HG02885 (cell line): ENCODE measurements around the gene COQ8A.

ENCODE experiments used
- ATAC-seq: cut with Tn5 transposase; IDR thresholded peaks from one replicate; pipeline ENCODE4 v1.9.1; 2021; ENCODE audit warnings: mild to moderate bottlenecking; ENCODE audit not compliant: unreplicated experiment, poor library complexity

The COQ8A gene

DNA sequence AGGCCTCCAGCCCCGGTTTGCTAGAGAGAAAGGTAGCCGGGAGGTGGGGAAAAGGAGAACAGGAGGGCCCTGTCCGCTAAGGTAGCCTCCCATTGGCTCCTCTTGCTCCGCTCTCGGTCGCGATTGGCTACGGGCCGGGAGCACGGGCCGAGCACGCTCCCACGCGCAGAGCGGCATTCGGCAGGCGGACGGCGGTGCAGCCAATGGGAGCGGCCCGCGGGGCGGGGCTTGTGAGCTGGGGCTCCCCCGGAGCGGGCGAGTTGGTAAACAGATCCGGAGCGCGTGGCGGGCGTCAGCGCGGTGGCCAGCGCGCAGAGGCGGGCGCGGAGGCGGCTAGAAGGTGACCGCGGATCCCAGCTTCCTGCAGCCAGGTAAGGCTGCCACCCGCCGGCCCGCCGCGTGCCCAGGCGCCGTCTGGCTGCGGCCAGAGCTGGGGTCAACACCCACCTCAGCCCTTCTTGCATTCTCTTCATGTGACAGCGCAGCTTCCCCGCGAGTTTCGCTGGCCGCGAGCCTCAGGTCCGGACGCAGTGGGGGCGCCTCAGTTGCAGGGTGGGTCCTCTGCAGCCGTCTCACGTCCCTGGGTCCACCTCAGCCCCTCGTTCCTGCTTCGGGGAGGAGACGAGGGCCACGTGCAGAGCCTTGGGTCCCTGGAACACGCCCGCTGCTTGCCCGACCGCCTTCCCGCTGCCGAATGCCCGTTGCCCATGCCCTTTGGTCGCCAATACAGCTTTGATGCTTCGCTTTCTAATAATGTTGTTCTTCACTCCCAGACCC lies at the start of gene COQ8A:
Gene COQ8A, plus strand, starts transcription at position 266 of the 777 bp plus-strand sequence. CDS start 21,092 bp downstream, outside the sequence.
- peak; percentile 96 for ATAC-seq

DNA sequence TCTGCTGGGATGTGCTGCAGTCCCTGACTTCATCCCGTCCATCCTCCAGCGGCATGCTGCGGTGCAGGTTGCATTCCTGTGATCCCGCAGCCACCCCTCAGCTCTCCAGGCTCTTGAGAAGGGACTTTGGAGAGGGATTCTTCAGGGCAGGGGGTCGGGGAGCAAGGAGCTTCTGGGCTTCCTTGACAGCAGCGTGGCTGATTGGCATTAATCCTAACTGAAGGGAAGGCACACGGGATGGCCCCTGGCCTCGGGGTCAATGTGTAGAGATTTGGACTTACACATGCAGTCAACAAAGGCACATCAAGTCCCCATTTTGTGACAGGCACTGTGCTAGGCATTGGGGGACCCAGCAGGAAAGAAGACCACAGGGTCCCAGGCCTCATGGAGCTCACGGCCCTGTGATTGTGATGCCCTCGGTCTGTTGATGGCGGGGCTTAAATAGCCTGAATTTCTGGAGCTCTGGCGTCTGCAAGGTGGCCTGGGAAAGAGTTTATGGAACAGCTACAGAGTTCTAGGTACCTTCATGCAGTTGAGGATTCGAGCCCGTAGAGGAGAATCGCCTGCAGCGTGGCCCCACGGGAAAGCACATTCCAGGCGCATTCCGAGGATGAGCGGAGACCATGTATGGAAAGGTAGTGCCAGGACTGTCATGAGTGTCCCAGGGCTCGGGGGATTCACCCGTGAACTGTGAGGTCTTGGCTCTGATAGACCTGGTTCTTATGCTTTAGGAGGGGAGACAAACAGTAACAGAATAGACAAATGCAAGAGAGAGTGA lies 49.6 kb upstream of the COQ8A start:
- no peak for ATAC-seq

DNA sequence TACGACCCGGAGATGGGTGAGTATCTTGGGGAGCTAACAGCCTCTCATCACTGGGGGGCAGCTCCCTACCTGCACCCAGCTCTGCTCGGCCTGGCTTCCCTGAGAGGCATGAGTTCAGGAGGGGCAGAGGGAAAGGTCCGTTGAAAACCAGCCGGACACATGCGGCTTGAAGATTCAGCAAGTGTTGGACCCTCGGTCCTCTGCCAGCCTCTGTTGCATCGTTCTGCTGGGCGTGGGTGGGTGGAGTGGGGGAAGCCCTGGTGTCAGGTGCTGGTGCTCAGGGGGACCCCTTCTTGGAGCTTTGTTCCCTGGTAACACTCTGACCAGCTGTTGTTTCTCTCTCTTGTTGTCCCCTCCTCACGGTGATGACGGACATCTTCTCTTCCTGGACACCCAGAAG lies 48.7 kb upstream of the COQ8A start:
- ATAC-seq = no peak

DNA sequence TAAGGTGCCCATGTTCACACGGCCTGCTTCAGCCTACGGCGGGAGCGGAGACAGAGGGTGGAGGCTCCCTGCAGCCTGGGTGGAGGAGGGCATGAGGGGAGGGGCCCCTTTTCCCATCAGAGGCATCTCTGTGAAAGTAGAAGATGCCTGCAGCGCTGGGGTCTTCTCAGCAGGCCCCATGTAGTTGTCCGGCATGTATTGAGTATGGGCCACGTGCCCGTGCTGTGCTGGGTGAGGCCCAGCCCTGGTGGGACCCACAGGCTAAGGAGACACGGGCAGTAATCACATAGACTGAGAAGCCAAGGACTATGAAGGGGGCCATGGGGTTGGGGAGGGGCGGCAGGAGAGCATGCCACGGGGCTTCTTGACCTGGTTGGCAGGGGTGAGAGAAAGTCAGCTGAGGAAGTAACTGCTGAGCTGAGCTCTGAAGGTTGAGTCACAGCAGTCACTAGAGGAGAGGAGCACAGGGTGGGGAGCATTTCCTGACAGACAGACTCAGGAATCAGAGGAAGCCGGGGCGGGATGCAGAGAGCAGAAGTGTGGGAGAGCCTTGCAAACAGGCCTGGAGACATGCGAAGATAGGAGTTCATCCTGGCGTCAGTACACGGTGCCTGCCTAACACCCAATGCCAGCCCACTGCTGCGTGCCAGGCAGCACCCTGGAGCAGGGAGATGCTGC lies 48.1 kb upstream of the COQ8A start:
- no peak for ATAC-seq

DNA sequence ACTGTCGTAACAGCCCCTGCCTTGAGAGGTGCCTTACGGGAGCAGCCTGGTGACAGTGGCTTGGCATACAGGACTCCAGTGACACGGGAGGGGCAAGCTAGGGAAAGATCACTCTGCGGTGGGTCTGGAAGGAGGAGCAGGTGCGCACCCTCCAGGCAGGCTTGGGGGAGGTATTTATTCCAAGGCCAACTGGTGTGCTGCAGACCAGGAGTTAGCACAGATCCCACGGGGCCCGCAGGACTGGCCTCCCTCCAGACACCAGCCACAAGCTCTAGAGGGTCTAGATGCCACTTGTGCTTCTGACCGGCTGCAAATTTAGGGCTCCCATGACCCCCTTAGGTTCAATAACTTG lies 47.6 kb upstream of the COQ8A start:
- ATAC-seq = no peak

DNA sequence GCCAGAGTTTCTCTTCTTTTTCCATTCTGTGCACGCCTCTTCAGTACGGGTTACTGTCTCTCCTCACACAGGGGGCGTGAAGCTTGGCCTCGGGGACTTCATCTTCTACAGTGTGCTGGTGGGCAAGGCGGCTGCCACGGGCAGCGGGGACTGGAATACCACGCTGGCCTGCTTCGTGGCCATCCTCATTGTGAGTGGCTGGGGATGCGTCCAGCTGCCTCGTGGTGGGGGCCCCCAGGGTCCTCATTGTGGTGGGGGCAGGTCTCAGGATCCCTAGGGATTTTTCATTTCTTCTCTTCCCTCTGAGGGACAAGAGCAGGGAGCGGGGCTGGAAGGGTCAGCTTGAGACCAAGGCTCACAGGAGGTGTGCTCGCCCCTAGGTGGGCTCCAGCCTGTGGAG lies 46.2 kb upstream of the COQ8A start:
- no peak for ATAC-seq

DNA sequence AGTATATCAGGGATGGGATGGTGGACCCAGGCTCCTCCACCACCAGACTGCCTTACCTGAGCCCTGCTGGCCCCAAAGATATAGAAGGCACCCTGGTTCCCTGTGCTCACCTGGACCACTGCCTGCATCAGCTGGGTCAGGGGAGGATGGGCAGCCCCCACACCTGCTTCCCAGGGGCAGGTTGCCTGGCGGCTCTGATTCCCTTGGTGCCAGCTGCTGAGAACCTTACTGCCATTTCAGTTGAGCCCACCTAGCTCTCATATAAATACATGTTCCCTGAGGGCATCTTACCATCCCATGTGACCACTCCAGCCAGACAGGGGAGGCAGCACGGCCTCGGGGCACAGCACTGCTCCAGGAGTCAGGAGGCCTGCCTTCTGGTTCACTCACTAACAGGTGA lies 45.3 kb upstream of the COQ8A start:
- no peak for ATAC-seq

DNA sequence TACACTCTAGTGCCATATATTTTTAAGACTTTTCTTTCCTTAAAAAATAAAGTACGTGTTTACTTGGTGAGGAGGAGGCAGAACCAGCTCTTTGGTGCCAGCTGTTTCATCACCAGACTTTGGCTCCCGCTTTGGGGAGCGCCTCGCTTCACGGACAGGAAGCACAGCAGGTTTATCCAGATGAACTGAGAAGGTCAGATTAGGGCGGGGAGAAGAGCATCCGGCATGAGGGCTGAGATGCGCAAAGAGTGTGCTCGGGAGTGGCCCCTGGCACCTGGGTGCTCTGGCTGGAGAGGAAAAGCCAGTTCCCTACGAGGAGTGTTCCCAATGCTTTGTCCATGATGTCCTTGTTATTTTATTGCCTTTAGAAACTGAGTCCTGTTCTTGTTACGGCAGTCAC lies 44.5 kb upstream of the COQ8A start:
- no peak for ATAC-seq

DNA sequence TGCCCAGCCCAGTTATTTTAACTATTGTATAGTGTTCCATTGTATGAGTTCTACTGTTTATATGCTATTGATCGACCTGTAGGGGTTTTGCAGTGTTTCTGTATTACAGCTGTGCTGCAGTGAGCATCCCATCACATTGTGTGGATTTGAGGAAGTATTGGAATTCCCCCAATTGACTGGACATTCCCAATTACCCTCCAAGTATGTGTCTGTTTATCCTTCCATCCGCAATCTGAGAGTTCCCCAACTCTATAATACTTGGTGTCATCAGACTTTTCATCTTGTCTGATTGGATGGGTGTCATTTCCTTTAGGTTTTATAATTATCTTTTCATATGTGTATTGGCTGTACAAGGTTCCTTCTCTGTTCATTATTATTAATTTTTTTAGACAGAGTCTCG lies 41.8 kb upstream of the COQ8A start:
- ATAC-seq = no peak

DNA sequence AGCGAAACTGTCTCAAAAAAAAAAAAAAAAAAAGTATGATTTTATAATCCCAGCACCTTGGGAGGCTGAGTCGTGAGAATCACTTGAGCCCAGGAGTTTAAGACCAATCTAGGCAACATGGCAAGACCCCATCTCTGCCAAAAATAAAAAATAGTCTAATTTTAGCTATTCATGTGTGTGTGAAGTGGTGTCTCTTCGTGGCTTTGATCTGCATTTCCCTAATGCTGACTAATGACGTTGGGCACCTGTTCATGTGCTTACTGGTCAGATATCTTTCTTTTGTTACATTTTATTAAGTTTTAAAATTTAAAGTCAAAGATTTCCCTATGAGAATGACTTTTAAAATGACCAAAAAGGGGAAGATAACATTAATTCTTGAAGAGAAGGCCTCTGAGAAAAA lies 38.7 kb upstream of the COQ8A start:
- ATAC-seq = no peak

DNA sequence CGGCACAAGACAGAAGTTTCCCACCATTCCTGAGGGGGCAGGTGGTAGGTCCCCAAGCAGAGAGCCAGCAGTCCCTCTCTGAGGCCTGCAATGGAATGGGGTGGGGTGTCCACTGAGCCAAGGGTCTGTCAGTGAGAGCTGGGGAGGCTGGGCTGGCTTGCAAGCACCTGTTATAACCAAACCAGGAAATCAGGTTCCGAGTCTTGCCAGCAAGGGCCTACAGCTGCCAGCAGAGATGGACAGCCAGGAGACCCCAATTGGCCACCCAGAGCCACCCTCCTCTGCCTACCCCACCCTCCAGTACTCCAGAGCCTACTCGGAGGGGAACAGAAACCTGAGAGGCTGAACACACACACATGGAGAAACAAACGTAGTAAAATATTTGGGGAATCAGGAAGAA lies 37.5 kb upstream of the COQ8A start:
- ATAC-seq = no peak

DNA sequence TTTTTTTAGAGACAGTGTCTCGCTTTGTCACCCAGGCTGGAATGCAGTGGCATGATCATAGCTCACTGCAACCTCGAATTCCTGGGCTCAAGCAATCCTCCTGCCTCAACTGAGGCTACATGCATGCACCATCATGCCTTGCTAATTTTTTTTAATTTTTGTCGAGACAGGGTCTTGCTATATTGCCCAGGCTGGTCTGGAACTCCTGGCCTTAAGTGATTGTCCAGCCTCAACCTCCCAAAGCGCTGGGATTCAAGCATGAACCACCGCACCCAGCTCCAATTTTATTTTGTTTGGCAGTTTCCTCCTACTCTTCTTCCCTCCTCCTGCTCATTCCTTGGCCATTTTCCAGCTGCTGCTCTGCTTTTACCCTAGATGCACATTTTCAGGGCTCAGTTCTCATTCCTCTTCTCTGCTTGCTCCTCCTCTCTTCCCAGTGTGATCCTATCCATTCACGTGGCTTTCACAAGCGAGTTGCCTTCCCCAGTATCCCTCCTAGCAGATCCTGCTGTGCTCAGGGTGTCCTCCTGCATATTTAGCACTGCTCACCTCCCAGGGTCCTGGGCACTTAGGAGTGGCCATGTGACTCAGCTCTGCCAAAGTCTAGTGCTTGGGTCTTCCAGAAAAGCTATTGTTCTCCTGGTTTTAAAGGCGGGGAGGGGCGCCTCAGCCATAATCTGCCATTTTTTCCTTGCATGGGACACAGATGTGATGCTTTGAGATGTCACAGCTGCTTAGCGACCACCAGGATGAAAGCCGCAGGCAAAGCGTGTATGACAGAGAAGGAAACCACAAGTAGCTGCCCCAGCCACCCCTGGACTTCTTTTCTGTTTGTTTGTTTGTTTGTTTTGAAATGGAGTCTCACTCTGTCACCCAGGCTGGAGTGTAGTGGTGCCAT lies 36.0 kb upstream of the COQ8A start:
- no peak for ATAC-seq

DNA sequence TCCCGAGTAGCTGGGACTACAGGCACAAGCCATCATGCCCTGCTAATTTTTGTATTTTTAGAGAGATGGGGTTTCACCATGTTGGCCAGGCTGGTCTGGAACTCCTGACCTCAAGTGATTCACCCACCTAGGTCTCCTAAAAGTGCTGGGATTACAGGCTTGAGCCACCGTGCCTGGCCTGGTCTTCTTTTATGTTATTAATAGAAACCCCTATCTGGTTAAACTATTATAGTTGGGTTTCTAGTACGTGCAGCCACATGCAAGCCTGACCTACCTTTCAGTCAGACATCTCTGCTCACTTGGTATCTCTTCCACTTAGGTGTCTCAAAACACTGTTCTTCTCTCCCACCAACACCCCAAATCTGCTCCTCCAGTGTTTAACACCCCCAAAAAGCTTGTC lies 35.3 kb upstream of the COQ8A start:
- ATAC-seq = no peak

DNA sequence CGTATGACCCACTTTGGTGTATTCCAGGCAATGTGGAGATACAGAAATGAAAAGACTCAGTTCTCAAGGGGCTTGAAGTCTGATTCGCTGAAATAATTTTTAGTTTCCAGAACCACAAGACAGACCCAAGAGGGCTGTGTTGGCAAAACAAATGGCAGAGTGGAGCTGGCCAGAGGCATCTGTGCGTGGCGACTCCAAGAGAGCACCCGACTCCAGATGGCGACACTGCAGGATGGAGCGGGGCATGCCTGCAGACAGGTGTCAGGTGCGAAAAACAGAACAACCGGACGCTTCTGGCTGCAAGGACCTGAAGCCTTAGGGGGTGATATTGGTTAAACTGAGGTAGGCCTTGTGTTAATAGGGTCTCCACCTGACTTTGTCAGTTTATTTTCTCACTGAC lies 31.7 kb upstream of the COQ8A start:
- no peak for ATAC-seq

DNA sequence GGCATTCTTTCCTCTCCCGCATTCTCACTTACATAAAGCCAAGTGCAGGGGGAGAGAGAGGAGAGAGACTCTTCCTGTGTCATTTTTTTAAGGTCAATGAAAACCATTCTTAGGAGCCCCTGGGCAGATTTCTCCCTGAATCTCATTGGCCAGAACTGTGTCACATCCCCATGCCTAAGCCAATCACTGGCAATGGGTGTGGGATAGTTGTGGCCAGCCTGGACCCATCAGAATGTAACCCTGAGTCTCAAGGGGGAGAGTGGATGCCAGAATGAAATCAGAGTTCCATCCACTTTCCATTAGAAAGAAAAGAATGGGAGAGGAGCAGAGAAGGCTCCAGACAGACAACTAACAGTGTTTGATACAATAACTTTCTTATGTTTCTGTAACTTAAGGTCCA lies 31.2 kb upstream of the COQ8A start:
- no peak for ATAC-seq

DNA sequence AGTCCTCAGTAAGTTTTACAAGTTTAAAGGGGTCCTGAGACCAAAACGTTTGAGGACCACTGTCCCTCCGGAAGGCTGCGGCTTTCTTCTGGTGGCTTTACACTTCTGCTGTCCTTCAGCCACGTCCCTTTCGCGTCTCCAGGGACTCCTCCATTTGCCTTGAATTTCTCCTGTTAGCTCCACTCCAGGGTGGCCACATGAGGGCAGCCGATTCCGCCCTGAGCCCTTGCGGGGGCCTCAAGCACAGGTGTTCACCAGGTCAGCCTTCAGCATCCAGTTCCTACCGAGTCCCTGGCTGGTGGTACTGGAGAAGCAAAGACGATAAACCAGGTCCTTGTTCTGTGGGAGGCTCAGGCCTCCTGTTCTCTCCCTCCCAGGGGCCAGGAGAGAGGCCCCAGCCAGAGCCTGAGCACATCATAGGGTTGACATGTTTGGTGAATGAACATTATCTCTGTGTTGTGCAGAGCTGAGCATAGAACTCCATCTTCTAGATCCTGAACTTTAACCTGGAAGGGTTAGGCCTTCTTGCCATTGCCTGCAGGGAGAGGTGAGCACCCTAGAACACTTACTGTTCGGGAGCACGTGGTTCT lies 27.4 kb upstream of the COQ8A start:
- ATAC-seq = peak; percentile 59

DNA sequence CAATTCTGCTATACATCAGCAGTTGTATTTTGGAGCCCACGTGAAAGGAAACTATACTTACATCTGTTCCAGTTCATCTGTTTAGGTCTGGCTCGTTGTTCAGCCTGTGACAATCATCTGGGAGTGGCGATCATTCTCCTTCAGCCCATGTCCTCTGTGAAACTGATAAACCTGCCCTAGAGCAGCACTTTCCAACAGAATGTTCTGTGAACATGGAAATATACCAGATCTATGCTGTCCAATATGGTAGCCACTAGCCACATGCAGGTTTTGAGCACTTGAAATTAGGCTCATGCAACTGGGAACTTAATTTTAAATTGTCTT lies 24.5 kb upstream of the COQ8A start:
- ATAC-seq = peak; percentile 24

DNA sequence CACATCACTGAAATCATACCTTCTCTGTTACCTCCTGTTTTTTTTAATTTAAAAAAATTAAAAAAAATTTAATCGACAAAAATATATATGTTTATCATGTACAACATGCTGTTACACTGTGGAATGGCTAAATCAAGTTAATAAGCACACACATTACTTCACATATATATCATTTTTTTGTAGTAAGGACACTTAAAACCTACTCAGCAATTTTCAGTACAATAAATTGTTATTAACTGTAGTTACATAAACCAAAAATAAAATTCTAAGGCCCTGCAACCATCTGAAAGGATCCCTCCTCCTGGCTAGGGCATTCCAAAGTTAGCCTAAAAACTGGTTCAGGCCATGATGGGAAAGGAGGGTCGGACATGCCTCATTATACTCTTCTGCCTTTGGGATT lies 23.6 kb upstream of the COQ8A start:
- ATAC-seq = no peak

DNA sequence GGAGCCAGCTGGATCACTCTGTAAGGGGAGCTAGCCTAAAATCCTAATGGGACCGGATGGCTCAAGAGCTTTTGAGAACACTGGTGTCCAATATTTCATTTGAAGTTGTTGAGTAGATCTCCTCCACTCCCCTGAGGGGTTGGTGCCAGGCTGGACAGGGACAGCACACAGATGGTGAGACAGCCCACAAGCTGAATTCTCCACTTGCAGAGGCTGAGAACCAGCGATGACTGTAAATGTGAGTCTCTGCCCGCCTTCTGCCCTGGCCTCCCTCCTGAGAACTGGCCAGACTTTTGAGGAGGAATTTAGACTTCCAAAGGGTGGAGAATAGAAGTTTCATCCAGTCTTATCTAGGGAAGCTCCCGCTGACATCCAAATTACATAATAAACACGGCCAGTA lies 20.5 kb upstream of the COQ8A start:
- ATAC-seq = no peak

DNA sequence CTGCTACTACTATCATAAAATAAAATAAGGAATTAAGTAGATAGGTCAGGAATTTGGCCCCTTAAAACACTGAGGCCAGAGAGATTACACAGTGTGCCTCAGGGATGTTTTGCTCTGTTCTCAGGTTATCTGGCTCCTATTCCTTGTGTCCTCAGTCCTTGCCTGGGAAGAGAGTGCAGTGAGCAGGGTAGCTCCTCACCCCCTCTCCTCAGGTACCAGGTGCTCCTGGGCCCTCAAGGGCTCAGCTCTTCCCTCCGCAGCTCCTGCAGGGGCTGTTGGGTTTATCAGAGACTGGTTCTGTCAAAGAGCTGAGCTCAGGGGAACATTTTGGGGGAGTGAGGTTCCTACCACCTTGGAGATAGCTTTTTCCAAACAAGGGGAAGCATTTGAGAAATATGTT lies 20.1 kb upstream of the COQ8A start:
- no peak for ATAC-seq
